Measurements from ENCODE around the gene PIGT. TPM values are rescaled to one million over a fixed set of nuclear protein-coding genes. Genes with fewer than 3 reads are reported as not detected.

Gene PIGT
- total RNA-seq, 1 experiment from 2014 or later: 108 TPM

DNA sequence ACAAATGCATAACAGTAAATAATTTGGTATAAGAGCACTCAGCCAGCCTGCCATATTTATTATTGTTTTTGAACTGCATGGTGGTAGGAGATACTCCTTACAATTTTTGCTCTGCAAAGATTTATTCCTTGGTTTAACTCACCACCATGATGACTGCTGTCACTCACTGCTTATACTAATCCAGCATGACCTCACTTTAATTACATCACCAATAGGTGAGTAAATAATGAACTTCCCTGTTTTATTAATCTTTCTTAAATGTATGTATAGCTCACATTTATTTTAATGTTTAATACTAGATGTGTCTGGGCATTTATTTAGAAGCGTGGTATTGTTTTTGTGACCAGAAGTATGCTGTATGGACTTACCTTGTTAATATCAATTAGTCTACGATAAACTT lies 25.0 kb upstream of the PIGT start:
- no peak for DNase-seq (ENCODE audit: low read depth, low spot score)
- no peaks in the 10 kb centered on the region for H3K9me3 ChIP-seq (ENCODE audit: control insufficient read depth, insufficient read depth, low read depth, low read length)
- no peak overlapping the region for H3K4me3 ChIP-seq (ENCODE audit: low read depth in 2 of 2, low read length in 2 of 2)
- no TSS peak for BruUV-seq (replicated peaks)
- TF ChIP-seq SIN3A (IDR thresholded peaks at IDR 0.05; ENCODE audit: borderline replicate concordance, insufficient read depth, low read depth, low read length) (no peak), TCF7L2 (IDR thresholded peaks at IDR 0.05; ENCODE audit: low read depth, low read length) (no peak), POLR2AphosphoS5 (IDR thresholded peaks at IDR 0.05; ENCODE audit: low read depth, low read length) (no peak)
- TF ChIP-seq, protein P1, sequence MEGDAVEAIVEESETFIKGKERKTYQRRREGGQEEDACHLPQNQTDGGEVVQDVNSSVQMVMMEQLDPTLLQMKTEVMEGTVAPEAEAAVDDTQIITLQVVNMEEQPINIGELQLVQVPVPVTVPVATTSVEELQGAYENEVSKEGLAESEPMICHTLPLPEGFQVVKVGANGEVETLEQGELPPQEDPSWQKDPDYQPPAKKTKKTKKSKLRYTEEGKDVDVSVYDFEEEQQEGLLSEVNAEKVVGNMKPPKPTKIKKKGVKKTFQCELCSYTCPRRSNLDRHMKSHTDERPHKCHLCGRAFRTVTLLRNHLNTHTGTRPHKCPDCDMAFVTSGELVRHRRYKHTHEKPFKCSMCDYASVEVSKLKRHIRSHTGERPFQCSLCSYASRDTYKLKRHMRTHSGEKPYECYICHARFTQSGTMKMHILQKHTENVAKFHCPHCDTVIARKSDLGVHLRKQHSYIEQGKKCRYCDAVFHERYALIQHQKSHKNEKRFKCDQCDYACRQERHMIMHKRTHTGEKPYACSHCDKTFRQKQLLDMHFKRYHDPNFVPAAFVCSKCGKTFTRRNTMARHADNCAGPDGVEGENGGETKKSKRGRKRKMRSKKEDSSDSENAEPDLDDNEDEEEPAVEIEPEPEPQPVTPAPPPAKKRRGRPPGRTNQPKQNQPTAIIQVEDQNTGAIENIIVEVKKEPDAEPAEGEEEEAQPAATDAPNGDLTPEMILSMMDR (IDR thresholded peaks at IDR 0.05): no peak
- TF ChIP-seq, protein P2, sequence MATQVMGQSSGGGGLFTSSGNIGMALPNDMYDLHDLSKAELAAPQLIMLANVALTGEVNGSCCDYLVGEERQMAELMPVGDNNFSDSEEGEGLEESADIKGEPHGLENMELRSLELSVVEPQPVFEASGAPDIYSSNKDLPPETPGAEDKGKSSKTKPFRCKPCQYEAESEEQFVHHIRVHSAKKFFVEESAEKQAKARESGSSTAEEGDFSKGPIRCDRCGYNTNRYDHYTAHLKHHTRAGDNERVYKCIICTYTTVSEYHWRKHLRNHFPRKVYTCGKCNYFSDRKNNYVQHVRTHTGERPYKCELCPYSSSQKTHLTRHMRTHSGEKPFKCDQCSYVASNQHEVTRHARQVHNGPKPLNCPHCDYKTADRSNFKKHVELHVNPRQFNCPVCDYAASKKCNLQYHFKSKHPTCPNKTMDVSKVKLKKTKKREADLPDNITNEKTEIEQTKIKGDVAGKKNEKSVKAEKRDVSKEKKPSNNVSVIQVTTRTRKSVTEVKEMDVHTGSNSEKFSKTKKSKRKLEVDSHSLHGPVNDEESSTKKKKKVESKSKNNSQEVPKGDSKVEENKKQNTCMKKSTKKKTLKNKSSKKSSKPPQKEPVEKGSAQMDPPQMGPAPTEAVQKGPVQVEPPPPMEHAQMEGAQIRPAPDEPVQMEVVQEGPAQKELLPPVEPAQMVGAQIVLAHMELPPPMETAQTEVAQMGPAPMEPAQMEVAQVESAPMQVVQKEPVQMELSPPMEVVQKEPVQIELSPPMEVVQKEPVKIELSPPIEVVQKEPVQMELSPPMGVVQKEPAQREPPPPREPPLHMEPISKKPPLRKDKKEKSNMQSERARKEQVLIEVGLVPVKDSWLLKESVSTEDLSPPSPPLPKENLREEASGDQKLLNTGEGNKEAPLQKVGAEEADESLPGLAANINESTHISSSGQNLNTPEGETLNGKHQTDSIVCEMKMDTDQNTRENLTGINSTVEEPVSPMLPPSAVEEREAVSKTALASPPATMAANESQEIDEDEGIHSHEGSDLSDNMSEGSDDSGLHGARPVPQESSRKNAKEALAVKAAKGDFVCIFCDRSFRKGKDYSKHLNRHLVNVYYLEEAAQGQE (IDR thresholded peaks at IDR 0.05; ENCODE audit: insufficient read depth in 1 of 2, low read depth in 2 of 2, low read length in 1 of 2): no peak
- H3K27ac ChIP-seq (ENCODE audit: low read length): no peak overlapping the region
- ChIA-PET POLR2A (no interaction called here), CTCF (no interaction called here)
- in situ Hi-C loops (cut with HindIII; ENCODE audit: low pct_unique_long_range_greater_than_20kb, low sequenced_read_pairs): no loop called here
- no peaks in the 10 kb centered on the region for H3K36me3 ChIP-seq (ENCODE audit: control insufficient read depth, insufficient read depth, low read length)
- ATAC-seq: no peak
- H3K4me1 ChIP-seq (ENCODE audit: control insufficient read depth, insufficient read depth, low read length): no peaks in the 10 kb centered on the region
- intact Hi-C loops (cut with micrococcal nuclease; ENCODE audit: unreplicated experiment): no loop called here
- H3K27me3 ChIP-seq (ENCODE audit: control insufficient read depth, insufficient read depth, low read length): no peaks in the 10 kb centered on the region

DNA sequence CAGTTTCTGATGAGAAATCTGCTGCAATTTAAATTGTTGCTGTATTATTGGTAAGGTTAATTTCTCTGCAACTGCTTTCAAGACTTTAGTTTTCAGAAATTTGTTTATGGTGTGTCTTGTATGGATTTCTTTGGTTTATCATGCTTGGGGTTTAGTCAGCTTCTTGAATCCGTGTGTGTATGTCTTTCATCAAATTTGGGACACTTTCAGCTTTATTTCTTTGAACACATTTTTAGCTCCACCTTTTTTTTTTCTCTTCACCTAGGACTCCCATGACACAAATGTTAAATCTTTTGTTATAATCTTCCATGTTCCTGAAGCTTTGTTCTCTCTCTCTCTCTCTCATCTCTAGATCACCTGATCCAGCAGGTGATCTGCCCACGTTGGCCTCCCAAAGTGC lies 24.4 kb upstream of the PIGT start:
- intact Hi-C loops (cut with micrococcal nuclease; ENCODE audit: unreplicated experiment): no loop called here
- in situ Hi-C loops (cut with HindIII; ENCODE audit: low pct_unique_long_range_greater_than_20kb, low sequenced_read_pairs): no loop called here
- no peak for DNase-seq (ENCODE audit: low read depth, low spot score)
- no peaks in the 10 kb centered on the region for H3K36me3 ChIP-seq (ENCODE audit: control insufficient read depth, insufficient read depth, low read length)
- no peaks in the 10 kb centered on the region for H3K4me1 ChIP-seq (ENCODE audit: control insufficient read depth, insufficient read depth, low read length)
- TF ChIP-seq TCF7L2 (IDR thresholded peaks at IDR 0.05; ENCODE audit: low read depth, low read length) (no peak), POLR2AphosphoS5 (IDR thresholded peaks at IDR 0.05; ENCODE audit: low read depth, low read length) (no peak), SIN3A (IDR thresholded peaks at IDR 0.05; ENCODE audit: borderline replicate concordance, insufficient read depth, low read depth, low read length) (no peak)
- TF ChIP-seq, protein P2 (IDR thresholded peaks at IDR 0.05; ENCODE audit: insufficient read depth in 1 of 2, low read depth in 2 of 2, low read length in 1 of 2): no peak
- TF ChIP-seq, protein P1 (IDR thresholded peaks at IDR 0.05): no peak
- ATAC-seq: no peak
- ChIA-PET POLR2A (no interaction called here), CTCF (no interaction called here)
- no peaks in the 10 kb centered on the region for H3K9me3 ChIP-seq (ENCODE audit: control insufficient read depth, insufficient read depth, low read depth, low read length)
- H3K27ac ChIP-seq (ENCODE audit: low read length): no peak overlapping the region
- BruUV-seq (replicated peaks): no TSS peak
- H3K4me3 ChIP-seq (ENCODE audit: low read depth in 2 of 2, low read length in 2 of 2): no peak overlapping the region
- no peaks in the 10 kb centered on the region for H3K27me3 ChIP-seq (ENCODE audit: control insufficient read depth, insufficient read depth, low read length)
